Ishikawa (cell line): ENCODE data around the gene PDCD11.
A peak's percentile ranks its signal among the peaks of the same experiment; 100 is the strongest.

Source experiments
- CEBPB ChIP-seq: IDR thresholded peaks from 2 replicates; pipeline ENCODE4 v1.6.1; 2012
- CREB1 ChIP-seq: IDR thresholded peaks from 2 replicates; pipeline ENCODE4 v1.6.1; 2012; ENCODE audit warnings: low read depth
- EGR1 ChIP-seq: IDR thresholded peaks from 2 replicates; pipeline ENCODE4 v1.6.1; 2012
- EP300 ChIP-seq: IDR thresholded peaks from 2 replicates; pipeline ENCODE4 v1.6.1; 2012; ENCODE audit warnings: borderline replicate concordance
- FOXM1 ChIP-seq: IDR thresholded peaks from 2 replicates; pipeline ENCODE4 v1.6.1; 2012; ENCODE audit warnings: low read depth, borderline replicate concordance
- MAX ChIP-seq: IDR thresholded peaks from 2 replicates; pipeline ENCODE4 v1.6.1; 2012
- NFIC ChIP-seq: IDR thresholded peaks from 2 replicates; pipeline ENCODE4 v1.6.1; 2012
- RAD21 ChIP-seq: IDR thresholded peaks from 2 replicates; pipeline ENCODE4 v1.6.1; 2012; ENCODE audit warnings: low read depth
- REST ChIP-seq: IDR thresholded peaks from 2 replicates; pipeline ENCODE4 v1.6.1; 2012; ENCODE audit warnings: low read depth, mild to moderate bottlenecking
- TAF1 ChIP-seq: IDR thresholded peaks from 2 replicates; pipeline ENCODE4 v1.6.1; 2012; ENCODE audit warnings: low read depth, mild to moderate bottlenecking
- TCF12 ChIP-seq: IDR thresholded peaks from 2 replicates; pipeline ENCODE4 v1.6.1; 2012; ENCODE audit warnings: low read depth
- TEAD4 ChIP-seq: IDR thresholded peaks from 2 replicates; pipeline ENCODE4 v1.6.1; 2012
- YY1 ChIP-seq: IDR thresholded peaks from 2 replicates; pipeline ENCODE4 v1.6.1; 2012; ENCODE audit warnings: low read depth
- ZBTB7A ChIP-seq: IDR thresholded peaks from 2 replicates; pipeline ENCODE4 v1.6.1; 2012; ENCODE audit warnings: low read depth
- TF ChIP-seq, protein P1 (sequence below): IDR thresholded peaks from 2 replicates; pipeline ENCODE4 v1.6.1; 2012

The PDCD11 gene

DNA sequence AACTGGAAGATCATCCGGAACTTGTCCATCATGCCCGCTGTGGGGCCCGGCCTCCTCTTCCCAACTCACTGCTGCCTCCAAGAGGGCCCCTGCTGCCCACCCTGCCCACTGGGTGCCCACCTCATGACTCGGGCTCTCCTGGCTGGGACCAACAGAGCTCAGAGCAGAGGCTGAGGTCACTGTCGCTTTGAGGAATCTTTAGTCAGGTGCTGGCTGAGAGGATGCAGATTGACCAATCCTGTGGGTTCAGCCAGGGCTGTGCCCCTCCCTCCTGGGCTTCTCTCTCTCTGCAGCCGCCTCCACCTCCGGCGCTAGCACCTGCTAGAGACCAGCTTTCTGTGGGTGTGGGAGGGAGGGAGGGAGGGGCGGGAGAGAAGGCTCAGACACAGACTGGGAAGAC is 62.3 kb downstream of the PDCD11 start, which contains the start of gene CALHM1:
Gene CALHM1 (minus strand): TSS at position 181 of the 400 bp plus-strand sequence. CDS start 149 bp downstream, at position 32.
- TF ChIP-seq, protein P1, sequence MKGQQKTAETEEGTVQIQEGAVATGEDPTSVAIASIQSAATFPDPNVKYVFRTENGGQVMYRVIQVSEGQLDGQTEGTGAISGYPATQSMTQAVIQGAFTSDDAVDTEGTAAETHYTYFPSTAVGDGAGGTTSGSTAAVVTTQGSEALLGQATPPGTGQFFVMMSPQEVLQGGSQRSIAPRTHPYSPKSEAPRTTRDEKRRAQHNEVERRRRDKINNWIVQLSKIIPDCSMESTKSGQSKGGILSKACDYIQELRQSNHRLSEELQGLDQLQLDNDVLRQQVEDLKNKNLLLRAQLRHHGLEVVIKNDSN = peak; percentile 70
- TF ChIP-seq NFIC = no peak

GRCh38 chr10:103459615-103460014 is 63.2 kb downstream of the PDCD11 start:
- TF ChIP-seq EP300 (no peak), ZBTB7A (no peak), RAD21 (no peak), NFIC (no peak), MAX (no peak), REST (no peak), YY1 (no peak), CEBPB (no peak), FOXM1 (no peak), TEAD4 (no peak), EGR1 (no peak), CREB1 (no peak), TCF12 (no peak), TAF1 (no peak)
- TF ChIP-seq, protein P1 = no peak

DNA sequence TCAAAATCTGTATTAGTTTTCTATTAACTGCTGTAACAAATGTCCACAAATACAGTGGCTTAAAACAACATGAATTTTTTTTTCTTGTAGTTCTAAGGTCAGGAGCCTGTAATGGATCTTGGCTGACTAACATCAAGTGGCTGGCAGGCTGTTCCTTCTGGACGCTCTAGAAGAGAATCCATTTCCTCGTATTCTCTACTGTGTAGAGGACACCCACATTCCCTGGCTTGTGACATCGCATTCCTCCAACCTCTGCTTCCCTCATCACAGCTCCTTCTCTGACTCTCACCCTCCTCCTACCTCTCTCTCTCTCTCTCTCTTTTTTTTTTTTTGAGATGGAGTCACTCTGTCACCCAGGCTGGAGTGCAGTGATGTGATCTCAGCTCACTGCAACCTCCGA is 67.1 kb downstream of the PDCD11 start:
- TF ChIP-seq CREB1 = no peak
- no peak for TF ChIP-seq YY1
- no peak for TF ChIP-seq TAF1
- no peak for TF ChIP-seq RAD21
- no peak for TF ChIP-seq TCF12
- no peak for TF ChIP-seq TEAD4
- TF ChIP-seq EP300 = no peak

DNA sequence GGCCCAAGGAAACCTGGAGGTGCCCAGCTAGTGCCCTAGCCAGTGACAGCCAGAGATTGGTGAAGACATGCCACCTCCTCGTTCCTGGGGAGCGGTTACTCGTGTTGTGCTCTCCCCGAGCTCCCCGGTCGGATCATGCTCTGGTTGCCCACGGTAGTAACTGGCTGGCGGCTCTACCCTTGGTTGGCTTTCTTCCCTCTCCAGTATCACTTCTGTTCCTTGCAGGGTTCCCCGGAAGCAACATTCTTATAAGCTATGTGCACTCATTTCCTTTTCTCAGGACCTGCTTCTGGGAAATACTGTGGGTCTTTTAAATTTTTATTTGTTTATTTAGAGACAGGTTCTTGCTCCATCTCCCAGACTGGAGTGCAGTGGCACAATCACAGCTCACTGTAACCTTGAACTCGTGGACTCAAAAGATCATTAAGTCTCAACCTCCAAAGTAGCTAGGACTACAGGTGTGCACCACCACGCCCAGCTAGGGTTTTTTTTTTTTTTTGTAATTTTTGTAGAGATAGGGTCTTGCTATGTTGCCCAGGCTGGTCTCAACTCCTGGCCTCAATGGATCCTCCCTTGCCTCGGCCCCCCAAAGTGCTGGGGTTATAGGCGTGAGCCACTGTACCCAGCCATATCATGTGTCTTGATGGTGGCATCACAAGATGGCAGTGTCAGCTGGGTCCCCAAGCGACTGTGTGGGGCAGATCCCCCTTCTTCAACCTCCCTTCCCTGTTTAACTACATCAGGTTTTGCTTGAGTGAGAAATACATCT is 69.2 kb downstream of the PDCD11 start:
- TF ChIP-seq ZBTB7A = no peak
- TF ChIP-seq REST = no peak
- no peak for TF ChIP-seq NFIC
- TF ChIP-seq EGR1 = no peak
- no peak for TF ChIP-seq MAX
- TF ChIP-seq CREB1 = no peak
- TF ChIP-seq TAF1 = no peak
- TF ChIP-seq CEBPB = no peak
- TF ChIP-seq, protein P1 = no peak
- TF ChIP-seq EP300 = no peak
- no peak for TF ChIP-seq FOXM1
- TF ChIP-seq RAD21 = no peak
- TF ChIP-seq TEAD4 = no peak
- TF ChIP-seq TCF12 = no peak
- TF ChIP-seq YY1 = no peak

GRCh38 chr10:103466734-103467133 is 70.3 kb downstream of the PDCD11 start:
- TF ChIP-seq CEBPB (no peak), CREB1 (no peak), TAF1 (no peak)

DNA sequence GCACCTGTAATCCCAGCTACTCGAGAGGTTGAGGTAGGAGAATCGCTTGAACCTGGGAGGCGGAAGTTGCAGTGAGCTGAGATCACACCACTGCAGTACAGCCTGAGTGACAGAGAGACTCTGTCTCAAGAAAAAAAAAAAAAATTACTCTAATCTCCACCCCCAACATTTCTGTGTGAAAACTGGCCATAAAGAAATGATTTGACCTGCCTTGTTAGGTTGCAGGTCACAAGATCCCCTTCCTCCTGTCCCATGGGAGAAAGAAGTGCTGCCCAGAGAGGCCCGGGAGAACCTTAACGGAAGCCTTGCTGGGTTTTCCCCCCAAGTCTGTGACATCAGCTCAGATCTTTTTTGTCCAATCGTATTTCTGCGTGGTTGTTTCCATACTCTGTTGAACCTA is 71.0 kb downstream of the PDCD11 start:
- TF ChIP-seq TCF12 (no peak), NFIC (no peak), CEBPB (no peak), TAF1 (no peak), REST (no peak), CREB1 (no peak), RAD21 (no peak), TEAD4 (no peak), EGR1 (no peak)
